Stimulated activated naive B cell treated with anti-CD40 and anti-IgM and Interleukin-4, amounts not matched to agents 10 μg/mL and 1 μg/mL and 100 μg/mL, for 72 hours (primary cell): ENCODE results near the gene LSM5.
"Not testable (repeated sequence)": the region's sequence is repeated elsewhere in the genome, so short reads cannot be mapped to it uniquely, and the experiment has no call there.

ENCODE experiments used
- ATAC-seq, 2 donors: fragments of 150-1000 bp; cut with Tn5 transposase; replicated peaks; 2 replicates each; pipeline ENCODE4 v1.10.0; 2021; ENCODE audit warnings: moderate library complexity in 1 of 2
- DNase-seq: peaks from one replicate; pipeline ENCODE4 v3.0.0; 2021
- H3K27ac Mint-ChIP-seq: one replicate; pipeline ENCODE4 v1.8.0; 2022; ENCODE audit warnings: mild to moderate bottlenecking, mixed read lengths
- H3K27me3 Mint-ChIP-seq, 2 donors: one replicate each; pipeline ENCODE4 v1.8.0; 2022; ENCODE audit warnings: mixed read lengths in 2 of 2
- H3K36me3 Mint-ChIP-seq, 2 donors: one replicate each; pipeline ENCODE4 v1.8.0; 2022; ENCODE audit warnings: mixed read lengths in 2 of 2, mild to moderate bottlenecking in 1 of 2
- H3K4me1 Mint-ChIP-seq, 2 donors: one replicate each; pipeline ENCODE4 v1.8.0; 2022; ENCODE audit warnings: mixed read lengths in 2 of 2, mild to moderate bottlenecking in 1 of 2
- H3K4me3 Mint-ChIP-seq, 2 donors: one replicate each; pipeline ENCODE4 v1.8.0; 2022; ENCODE audit warnings: mild to moderate bottlenecking in 2 of 2, mixed read lengths in 2 of 2, moderate library complexity in 1 of 2
- H3K9me3 Mint-ChIP-seq, 2 donors: one replicate each; pipeline ENCODE4 v1.8.0; 2022; ENCODE audit warnings: mixed read lengths in 2 of 2, mild to moderate bottlenecking in 1 of 2

LSM5 gene

DNA sequence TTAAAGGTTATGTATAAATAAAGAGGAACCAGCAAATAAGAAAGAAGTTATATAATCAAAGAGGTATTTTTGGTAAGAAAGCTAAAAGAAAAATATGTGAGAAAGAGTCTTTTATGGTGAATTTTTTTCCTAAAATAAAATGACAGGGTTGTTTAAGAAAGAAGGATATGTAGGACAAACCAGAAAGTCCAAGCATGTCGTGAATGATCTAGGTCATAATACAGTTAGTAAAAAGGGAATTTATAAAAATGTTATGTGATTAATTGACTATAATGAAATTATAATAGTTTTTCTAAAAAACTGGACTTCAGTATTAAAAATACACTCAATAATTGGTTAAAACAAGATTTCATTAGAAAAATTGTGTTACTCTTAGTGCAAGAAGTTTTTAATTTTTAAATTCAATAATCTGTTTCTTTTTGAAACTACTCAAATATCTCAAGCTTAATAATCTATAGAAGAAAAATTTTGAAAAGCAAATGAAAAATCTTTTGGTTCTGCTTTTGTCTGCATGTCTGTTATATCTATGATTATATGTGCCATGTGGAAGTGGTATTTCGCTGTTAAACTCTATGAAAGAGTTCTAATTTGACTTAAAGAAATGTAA lies 28.5 kb upstream of the LSM5 start:
- Mint-ChIP-seq H3K27ac (no peak overlapping the region), H3K4me3 (no peak overlapping the region), H3K27me3 (no peaks in the 10 kb centered on the region), H3K9me3 (peaks cover 12 to 20% of the 10 kb centered on the region in 2 donors), H3K4me1 (peaks cover 34 to 38% of the 10 kb centered on the region in 2 donors), H3K36me3 (peaks cover 55 to 71% of the 10 kb centered on the region in 2 donors)
- ATAC-seq = no peak
- DNase-seq = no peak

GRCh38 chr7:32516551-32517100 lies 26.4 kb upstream of the LSM5 start:
- Mint-ChIP-seq H3K27ac (peak overlapping the region; percentile 62), H3K4me1 (peaks cover 52 to 58% of the 10 kb centered on the region in 2 donors), H3K36me3 (peaks cover 50 to 68% of the 10 kb centered on the region in 2 donors)

DNA sequence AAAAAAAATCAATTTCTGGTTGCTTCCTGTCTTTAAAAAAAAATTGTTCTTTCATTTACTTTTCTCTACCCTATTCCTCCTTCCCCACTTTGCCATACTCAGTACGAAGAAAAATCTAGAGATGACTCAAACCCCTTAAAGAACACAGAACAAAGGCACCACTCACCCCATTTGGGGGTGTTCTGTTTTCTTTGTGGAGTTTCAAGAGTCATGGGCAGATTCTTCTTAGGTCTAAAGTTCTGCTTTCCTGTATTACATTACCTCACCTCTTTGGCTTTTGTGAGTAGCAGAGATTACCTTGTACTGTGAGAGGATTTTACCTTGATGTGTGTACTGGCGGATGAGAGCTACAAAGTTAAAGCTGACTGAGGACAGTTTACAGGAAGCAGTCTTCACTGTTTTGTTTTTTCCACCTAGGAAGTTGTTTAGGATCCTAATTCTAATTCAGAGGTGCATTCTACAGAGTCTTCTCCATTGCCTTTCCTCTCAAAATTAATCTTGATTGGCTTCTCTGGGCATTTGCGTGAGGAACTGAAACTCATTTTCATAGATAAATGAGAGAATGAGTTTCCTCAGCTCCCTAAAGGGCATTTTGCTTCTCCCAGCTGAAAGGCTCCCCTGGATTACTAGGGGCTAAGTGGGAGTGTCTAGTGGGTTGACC lies 25.8 kb upstream of the LSM5 start:
- peaks cover 50 to 68% of the 10 kb centered on the region in 2 donors for H3K36me3 Mint-ChIP-seq
- H3K4me3 Mint-ChIP-seq = peak overlapping the region; percentile 26 to 49
- ATAC-seq = peak; percentile 84
- no peaks in the 10 kb centered on the region for H3K27me3 Mint-ChIP-seq
- H3K4me1 Mint-ChIP-seq = peaks cover 58 to 64% of the 10 kb centered on the region in 2 donors
- peak; percentile 16 for DNase-seq
- H3K27ac Mint-ChIP-seq = peak overlapping the region; percentile 56
- H3K9me3 Mint-ChIP-seq = peaks cover 8% of the 10 kb centered on the region in 2 donors

More at GRCh38 chr7:32516551-32517100, 26.4 kb upstream of the LSM5 start:
- peaks cover 11 to 12% of the 10 kb centered on the region in 2 donors for H3K9me3 Mint-ChIP-seq
- no peak overlapping the region for H3K4me3 Mint-ChIP-seq
- DNase-seq = no peak
- no peak for ATAC-seq
- H3K27me3 Mint-ChIP-seq = no peaks in the 10 kb centered on the region

DNA sequence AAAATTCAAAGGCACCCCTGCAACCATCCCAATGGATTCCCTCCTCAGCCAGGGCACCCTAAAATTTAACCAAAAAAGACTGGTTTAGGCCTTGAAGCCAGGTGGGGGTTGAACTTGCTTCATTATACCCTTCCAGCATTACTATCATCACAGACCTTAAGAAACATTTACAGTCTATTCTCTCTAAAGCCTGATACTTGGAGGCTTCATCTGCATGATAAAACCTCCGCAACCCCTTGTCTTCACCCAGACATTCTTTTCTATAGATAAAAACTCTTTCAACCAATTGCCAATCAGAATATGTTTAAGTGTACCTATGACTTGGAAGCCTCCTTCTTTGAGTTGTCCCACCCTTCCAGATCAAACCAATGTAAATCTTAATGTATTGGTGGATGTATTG lies 23.0 kb upstream of the LSM5 start:
- H3K9me3 Mint-ChIP-seq = peaks cover 0 to 6% of the 10 kb centered on the region in 2 donors
- peaks cover 64 to 69% of the 10 kb centered on the region in 2 donors for H3K4me1 Mint-ChIP-seq
- no peak overlapping the region for H3K4me3 Mint-ChIP-seq
- no peaks in the 10 kb centered on the region for H3K27me3 Mint-ChIP-seq
- no peak for ATAC-seq
- peaks cover 38 to 64% of the 10 kb centered on the region in 2 donors for H3K36me3 Mint-ChIP-seq
- no peak for DNase-seq
- peak overlapping the region; percentile 27 for H3K27ac Mint-ChIP-seq

DNA sequence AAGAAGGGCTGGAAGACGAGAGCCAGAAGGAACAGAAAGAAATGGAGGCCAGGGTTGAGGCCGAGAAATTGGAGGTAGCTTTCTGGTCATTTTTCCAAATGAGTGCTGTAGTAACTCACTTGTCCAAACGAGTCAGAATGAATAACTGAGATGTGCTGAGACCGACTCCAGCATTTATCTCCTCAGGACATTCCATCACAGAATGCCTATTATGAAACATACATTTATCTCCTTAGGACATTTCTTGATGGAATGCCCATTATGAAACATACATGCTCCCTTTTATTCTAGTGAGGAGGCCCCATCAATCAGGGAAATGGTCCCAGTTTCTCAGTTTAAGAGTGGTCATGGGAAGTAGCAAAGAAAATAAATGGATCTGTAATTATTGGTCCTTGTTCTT lies 21.6 kb upstream of the LSM5 start:
- ATAC-seq = no peak
- peaks cover 0 to 4% of the 10 kb centered on the region in 2 donors for H3K9me3 Mint-ChIP-seq
- H3K4me3 Mint-ChIP-seq = no peak overlapping the region
- H3K4me1 Mint-ChIP-seq = peaks cover 69 to 78% of the 10 kb centered on the region in 2 donors
- H3K36me3 Mint-ChIP-seq = peaks cover 29 to 61% of the 10 kb centered on the region in 2 donors
- H3K27ac Mint-ChIP-seq = no peak overlapping the region
- DNase-seq = no peak
- H3K27me3 Mint-ChIP-seq = no peaks in the 10 kb centered on the region

DNA sequence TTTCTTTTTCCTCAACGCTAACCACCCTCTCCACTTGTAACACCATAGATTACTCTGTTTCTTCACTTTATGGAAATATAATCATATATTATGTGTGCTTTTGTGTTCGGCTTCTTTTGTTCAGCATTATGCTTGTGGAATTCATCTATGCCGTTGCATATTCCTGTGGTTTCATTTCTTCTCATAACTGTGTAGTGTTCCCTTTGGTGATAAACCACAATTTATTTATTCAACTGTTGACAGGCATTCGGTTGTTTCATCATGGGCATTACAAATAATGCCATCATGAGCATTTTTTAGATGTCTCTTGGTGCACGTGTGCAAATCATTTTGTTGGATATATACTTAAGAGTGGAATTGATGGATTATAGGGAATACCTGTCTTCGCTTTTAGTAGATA lies 17.2 kb upstream of the LSM5 start:
- DNase-seq = no peak
- H3K4me3 Mint-ChIP-seq = no peak overlapping the region
- no peaks in the 10 kb centered on the region for H3K27me3 Mint-ChIP-seq
- H3K36me3 Mint-ChIP-seq = peaks cover 16 to 33% of the 10 kb centered on the region in 2 donors
- H3K4me1 Mint-ChIP-seq = peaks cover 36 to 52% of the 10 kb centered on the region in 2 donors
- no peaks in the 10 kb centered on the region for H3K9me3 Mint-ChIP-seq
- no peak for ATAC-seq
- H3K27ac Mint-ChIP-seq = no peak overlapping the region

DNA sequence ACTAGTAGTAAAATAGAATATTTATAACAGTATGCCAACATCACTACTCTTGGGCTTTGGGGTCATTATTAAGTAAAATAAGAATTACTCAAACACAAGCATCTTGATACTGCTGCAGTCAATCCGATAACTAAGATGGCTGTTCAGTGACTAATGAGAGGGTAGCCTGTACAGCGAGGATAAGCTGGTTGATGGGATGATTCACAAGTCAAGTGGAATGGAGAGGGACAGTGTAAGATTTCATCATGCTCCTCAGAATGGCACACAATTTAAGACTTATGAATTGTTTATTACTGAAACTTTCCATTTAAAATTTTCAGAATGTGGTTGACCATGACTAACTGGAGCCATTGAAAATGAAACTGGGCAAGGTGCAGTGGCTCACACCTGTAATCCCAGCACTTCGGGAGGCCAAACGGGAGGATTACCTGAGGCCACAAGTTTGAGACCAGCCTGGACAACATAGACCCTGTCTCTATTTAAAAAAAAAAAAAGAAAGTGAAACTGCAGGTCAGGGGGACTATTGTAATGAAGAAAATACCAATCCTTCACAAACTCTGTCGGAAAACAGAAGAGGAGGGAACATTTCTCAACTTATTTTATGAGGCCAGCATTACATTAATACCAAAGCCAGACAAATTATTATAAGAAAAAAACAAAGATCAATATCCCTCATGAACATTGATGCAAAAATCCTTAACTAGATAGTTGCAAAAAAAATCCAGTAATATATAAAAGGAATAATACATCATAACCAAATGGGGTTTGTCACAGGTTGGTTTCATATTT lies 16.3 kb upstream of the LSM5 start:
- peak; percentile 76 to 89 for ATAC-seq
- Mint-ChIP-seq H3K27ac (peak overlapping the region; percentile 59), H3K4me3 (no peak overlapping the region), H3K27me3 (no peaks in the 10 kb centered on the region), H3K36me3 (peaks cover 10 to 29% of the 10 kb centered on the region in 2 donors), H3K9me3 (no peaks in the 10 kb centered on the region), H3K4me1 (peaks cover 29 to 48% of the 10 kb centered on the region in 2 donors)
- DNase-seq = no peak

GRCh38 chr7:32502728-32503127 lies 12.5 kb upstream of the LSM5 start:
- peaks cover 22 to 51% of the 10 kb centered on the region in 2 donors for H3K4me1 Mint-ChIP-seq
- H3K27ac Mint-ChIP-seq = no peak overlapping the region
- no peak for DNase-seq
- peaks cover 16 to 31% of the 10 kb centered on the region in 2 donors for H3K36me3 Mint-ChIP-seq
- no peaks in the 10 kb centered on the region for H3K9me3 Mint-ChIP-seq
- no peak overlapping the region for H3K4me3 Mint-ChIP-seq
- H3K27me3 Mint-ChIP-seq = no peaks in the 10 kb centered on the region
- ATAC-seq = no peak

DNA sequence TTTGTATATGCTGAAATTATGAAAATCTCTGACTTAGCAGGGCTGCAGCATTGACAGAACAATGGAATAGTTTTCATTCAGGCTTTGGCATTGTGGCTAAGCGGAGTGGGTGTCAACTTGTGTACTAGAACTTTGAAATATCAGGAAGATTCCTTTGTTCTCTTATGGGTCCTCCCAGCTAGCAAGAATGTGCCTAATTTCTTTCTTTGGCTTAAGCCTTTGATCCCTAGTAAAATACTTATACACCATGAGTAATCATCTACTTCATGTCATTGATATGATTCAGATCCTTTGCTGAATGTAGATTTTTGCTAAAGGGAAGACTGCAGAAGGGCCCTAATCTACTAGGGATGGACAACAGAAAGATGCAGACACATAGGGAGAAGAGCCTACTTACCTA lies 11.3 kb upstream of the LSM5 start:
- H3K27me3 Mint-ChIP-seq = no peaks in the 10 kb centered on the region
- no peaks in the 10 kb centered on the region for H3K9me3 Mint-ChIP-seq
- H3K36me3 Mint-ChIP-seq = peaks cover 16 to 34% of the 10 kb centered on the region in 2 donors
- ATAC-seq = no peak
- peak overlapping the region; percentile 51 to 55 for H3K4me3 Mint-ChIP-seq
- H3K4me1 Mint-ChIP-seq = peaks cover 18 to 54% of the 10 kb centered on the region in 2 donors
- no peak for DNase-seq
- H3K27ac Mint-ChIP-seq = no peak overlapping the region

GRCh38 chr7:32500922-32501341 lies 10.8 kb upstream of the LSM5 start:
- Mint-ChIP-seq H3K9me3 (no peaks in the 10 kb centered on the region), H3K4me3 (peak overlapping the region; percentile 51 to 55), H3K27me3 (no peaks in the 10 kb centered on the region), H3K4me1 (peaks cover 20 to 55% of the 10 kb centered on the region in 2 donors), H3K27ac (peak overlapping the region; percentile 37), H3K36me3 (peaks cover 16 to 30% of the 10 kb centered on the region in 2 donors)
- DNase-seq (no peak), ATAC-seq (peak; percentile 80 to 81)

GRCh38 chr7:32500216-32500615 lies 10.0 kb upstream of the LSM5 start:
- not testable (repeated sequence) for H3K4me3 Mint-ChIP-seq, H3K27me3 Mint-ChIP-seq, DNase-seq, ATAC-seq, H3K9me3 Mint-ChIP-seq
- Mint-ChIP-seq H3K27ac (peak overlapping the region; percentile 47), H3K36me3 (peaks cover 16 to 30% of the 10 kb centered on the region in 2 donors), H3K4me1 (peaks cover 20 to 55% of the 10 kb centered on the region in 2 donors)

- not testable (repeated sequence) for H3K27me3 Mint-ChIP-seq, H3K4me3 Mint-ChIP-seq, H3K9me3 Mint-ChIP-seq, DNase-seq, ATAC-seq
- peak overlapping the region; percentile 56 for H3K27ac Mint-ChIP-seq
- H3K36me3 Mint-ChIP-seq = peaks cover 16 to 30% of the 10 kb centered on the region in 2 donors
- H3K4me1 Mint-ChIP-seq = peaks cover 20 to 58% of the 10 kb centered on the region in 2 donors
Observed at GRCh38 chr7:32499755-32500154, 9.6 kb upstream of the LSM5 start.

DNA sequence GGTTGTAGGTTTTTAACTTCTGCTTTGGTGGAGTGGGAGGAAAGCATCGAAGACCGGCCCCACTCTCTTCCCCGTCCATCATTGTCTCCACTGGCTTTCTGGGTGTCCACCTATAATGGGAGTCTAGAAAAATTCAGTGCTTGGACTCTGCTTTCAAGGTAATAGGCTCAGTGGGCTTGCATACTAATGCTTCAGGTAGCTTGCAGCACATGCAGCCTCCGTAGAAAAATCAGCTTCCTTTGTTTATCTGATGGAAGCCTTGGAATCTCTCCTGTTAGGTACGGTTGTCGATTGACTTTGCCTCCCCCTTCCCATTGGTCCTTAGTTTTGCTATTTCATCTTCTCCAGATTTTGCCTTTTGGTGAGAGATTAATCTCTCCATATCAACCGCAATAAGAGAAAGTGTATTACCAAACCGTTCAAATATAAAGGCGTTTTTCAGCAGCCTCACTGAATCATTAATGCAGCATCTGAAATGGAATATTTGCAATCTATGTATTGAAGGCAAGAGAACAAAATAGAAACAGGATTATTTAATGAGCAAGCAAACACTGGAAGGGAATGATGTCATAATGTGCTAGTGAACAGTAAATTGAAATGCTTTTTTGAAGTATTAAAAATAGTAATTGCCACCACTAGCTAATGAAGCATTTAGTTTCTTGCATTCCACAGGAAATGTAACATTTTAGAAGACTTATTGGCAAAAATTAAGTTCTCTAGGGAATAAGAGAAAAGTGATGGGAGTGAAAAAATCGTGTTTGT lies 6.1 kb upstream of the LSM5 start:
- peak overlapping the region; percentile 99 for H3K27ac Mint-ChIP-seq
- no peaks in the 10 kb centered on the region for H3K27me3 Mint-ChIP-seq
- DNase-seq (no peak), ATAC-seq (no peak)
- peaks cover 10 to 42% of the 10 kb centered on the region in 2 donors for H3K4me1 Mint-ChIP-seq
- H3K9me3 Mint-ChIP-seq = no peaks in the 10 kb centered on the region
- peak overlapping the region; percentile 90 to 96 for H3K4me3 Mint-ChIP-seq
- peaks cover 11 to 25% of the 10 kb centered on the region in 2 donors for H3K36me3 Mint-ChIP-seq
